ENCODE results near the gene GPER1. TPM values are rescaled to one million over a fixed set of nuclear protein-coding genes. Genes with fewer than 3 reads are reported as not detected.

The GPER1 gene
- total RNA-seq, 1 donor from 2014 or later = 1.2 TPM

GRCh38 chr7:1050956-1051690 lies 36.8 kb upstream of the GPER1 start:
- Mint-ChIP-seq H3K4me3 (no peak overlapping the region), H3K9me3 (no peaks in the 10 kb centered on the region), H3K36me3 (no peaks in the 10 kb centered on the region), H3K27ac (peak overlapping the region; percentile 93), H3K4me1 (peaks cover 60% of the 10 kb centered on the region), H3K27me3 (ENCODE audit: insufficient read depth, low read depth) (peaks cover 7% of the 10 kb centered on the region)
- Histone ChIP-seq H3K9ac (peak overlapping the region; percentile 13), H3K4me3 (no peak overlapping the region), H4K20me1 (ENCODE audit: low read depth) (peaks cover 27% of the 10 kb centered on the region), H3K4me1 (peaks cover 57% of the 10 kb centered on the region), H3F3A (ENCODE audit: low read depth) (peaks cover 32% of the 10 kb centered on the region), H3K4me2 (no peak overlapping the region), H3K36me3 (no peaks in the 10 kb centered on the region), H3K27ac (no peak overlapping the region), H3K79me2 (ENCODE audit: low read depth) (peaks cover 26% of the 10 kb centered on the region), H3K27me3 (no peaks in the 10 kb centered on the region), H2AFZ (replicated peaks) (no peak overlapping the region), H3K9me3 (ENCODE audit: low read depth) (no peaks in the 10 kb centered on the region)
- no peak for DNase-seq (ENCODE audit: low spot score)
- TF ChIP-seq EZH2 (IDR thresholded peaks at IDR 0.05) (no peak), EZH2phosphoT487 (IDR thresholded peaks at IDR 0.05) (no peak), CTCF (IDR thresholded peaks at IDR 0.05) (no peak)

- H3F3A ChIP-seq (ENCODE audit: low read depth) = peaks cover 30% of the 10 kb centered on the region
- no peaks in the 10 kb centered on the region for H3K36me3 ChIP-seq
- H3K9me3 Mint-ChIP-seq = no peaks in the 10 kb centered on the region
- peaks cover 16% of the 10 kb centered on the region for H4K20me1 ChIP-seq (ENCODE audit: low read depth)
- H3K4me3 Mint-ChIP-seq = no peak overlapping the region
- H3K27ac ChIP-seq = peak overlapping the region; percentile 58
- TF ChIP-seq CTCF (IDR thresholded peaks at IDR 0.05) = no peak
- TF ChIP-seq EZH2 (IDR thresholded peaks at IDR 0.05) = no peak
- TF ChIP-seq EZH2phosphoT487 (IDR thresholded peaks at IDR 0.05) = no peak
- H3K4me3 ChIP-seq = no peak overlapping the region
- H2AFZ ChIP-seq (replicated peaks) = no peak overlapping the region
- H3K27me3 Mint-ChIP-seq (ENCODE audit: insufficient read depth, low read depth) = peaks cover 7% of the 10 kb centered on the region
- H3K9me3 ChIP-seq (ENCODE audit: low read depth) = no peaks in the 10 kb centered on the region
- peaks cover 50% of the 10 kb centered on the region for H3K4me1 Mint-ChIP-seq
- no peak overlapping the region for H3K4me2 ChIP-seq
- no peak overlapping the region for H3K9ac ChIP-seq
- H3K4me1 ChIP-seq = peaks cover 50% of the 10 kb centered on the region
- no peaks in the 10 kb centered on the region for H3K36me3 Mint-ChIP-seq
- H3K79me2 ChIP-seq (ENCODE audit: low read depth) = peaks cover 22% of the 10 kb centered on the region
- no peaks in the 10 kb centered on the region for H3K27me3 ChIP-seq
- no peak for DNase-seq (ENCODE audit: low spot score)
- H3K27ac Mint-ChIP-seq = peak overlapping the region; percentile 93
Measured at GRCh38 chr7:1052031-1052818, 35.7 kb upstream of the GPER1 start.

- Histone ChIP-seq H3K79me2 (ENCODE audit: low read depth) (peaks cover 22% of the 10 kb centered on the region), H3K36me3 (no peaks in the 10 kb centered on the region), H3F3A (ENCODE audit: low read depth) (peaks cover 23% of the 10 kb centered on the region), H3K4me1 (peaks cover 42% of the 10 kb centered on the region), H4K20me1 (ENCODE audit: low read depth) (peaks cover 8% of the 10 kb centered on the region), H3K4me2 (peak overlapping the region; percentile 60), H3K4me3 (no peak overlapping the region), H3K9me3 (ENCODE audit: low read depth) (no peaks in the 10 kb centered on the region), H3K27me3 (no peaks in the 10 kb centered on the region), H2AFZ (replicated peaks) (no peak overlapping the region), H3K9ac (no peak overlapping the region), H3K27ac (peak overlapping the region; percentile 58)
- peaks cover 7% of the 10 kb centered on the region for H3K27me3 Mint-ChIP-seq (ENCODE audit: insufficient read depth, low read depth)
- H3K27ac Mint-ChIP-seq = no peak overlapping the region
- DNase-seq (ENCODE audit: low spot score) = peak; percentile 67
- no peaks in the 10 kb centered on the region for H3K9me3 Mint-ChIP-seq
- H3K36me3 Mint-ChIP-seq = no peaks in the 10 kb centered on the region
- no peak overlapping the region for H3K4me3 Mint-ChIP-seq
- peaks cover 42% of the 10 kb centered on the region for H3K4me1 Mint-ChIP-seq
- TF ChIP-seq EZH2 (IDR thresholded peaks at IDR 0.05) = no peak
Measured at GRCh38 chr7:1053002-1053411, 34.9 kb upstream of the GPER1 start.
